ENCODE data around the gene TMEM63A. TPM values are rescaled to one million over a fixed set of nuclear protein-coding genes. Genes with fewer than 3 reads are reported as not detected.

The TMEM63A gene
- total and polyA plus RNA-seq, 2 experiments from 2014 or later: 19.3 to 37.0 TPM

GRCh38 chr1:225880222-225880588 lies 2.0 kb downstream of the TMEM63A start:
- H3K36me3 ChIP-seq: no peaks in the 10 kb centered on the region
- H3K4me3 ChIP-seq: no peak overlapping the region
- no peak overlapping the region for H3K27ac ChIP-seq
- TF ChIP-seq CTCF (IDR thresholded peaks at IDR 0.05; ENCODE audit: low read depth, low read length): no peak
- H3K27me3 ChIP-seq: no peaks in the 10 kb centered on the region
- H3K9me3 ChIP-seq (ENCODE audit: low read depth): no peaks in the 10 kb centered on the region
- H3K4me1 ChIP-seq (ENCODE audit: low read depth): no peaks in the 10 kb centered on the region
- no peak for DNase-seq (ENCODE audit: low read depth in 1 of 2, low spot score in 1 of 2)

GRCh38 chr1:225879521-225880221 lies 2.5 kb downstream of the TMEM63A start:
- no peaks in the 10 kb centered on the region for H3K36me3 ChIP-seq
- no peaks in the 10 kb centered on the region for H3K27me3 ChIP-seq
- H3K9me3 ChIP-seq (ENCODE audit: low read depth): no peaks in the 10 kb centered on the region
- no peak for DNase-seq (ENCODE audit: low read depth in 1 of 2, low spot score in 1 of 2)
- no peak overlapping the region for H3K4me3 ChIP-seq
- H3K4me1 ChIP-seq (ENCODE audit: low read depth): no peaks in the 10 kb centered on the region
- no peak for TF ChIP-seq CTCF (IDR thresholded peaks at IDR 0.05; ENCODE audit: low read depth, low read length)
- no peak overlapping the region for H3K27ac ChIP-seq

GRCh38 chr1:225878282-225878681 lies 3.9 kb downstream of the TMEM63A start:
- no peaks in the 10 kb centered on the region for H3K27me3 ChIP-seq
- DNase-seq (ENCODE audit: low read depth in 1 of 2, low spot score in 1 of 2): no peak
- no peak for TF ChIP-seq CTCF (IDR thresholded peaks at IDR 0.05; ENCODE audit: low read depth, low read length)
- no peak overlapping the region for H3K4me3 ChIP-seq
- H3K36me3 ChIP-seq: no peaks in the 10 kb centered on the region
- H3K4me1 ChIP-seq (ENCODE audit: low read depth): no peaks in the 10 kb centered on the region
- H3K9me3 ChIP-seq (ENCODE audit: low read depth): no peaks in the 10 kb centered on the region
- no peak overlapping the region for H3K27ac ChIP-seq

- no peaks in the 10 kb centered on the region for H3K4me1 ChIP-seq (ENCODE audit: low read depth)
- DNase-seq (ENCODE audit: low read depth in 1 of 2, low spot score in 1 of 2): peak; percentile 38 to 47
Measured at GRCh38 chr1:225877580-225877979, 4.6 kb downstream of the TMEM63A start.

GRCh38 chr1:225876900-225877510 lies 5.2 kb downstream of the TMEM63A start:
- Histone ChIP-seq H3K4me3 (no peak overlapping the region), H3K27me3 (no peaks in the 10 kb centered on the region), H3K27ac (no peak overlapping the region), H3K9me3 (ENCODE audit: low read depth) (no peaks in the 10 kb centered on the region), H3K4me1 (ENCODE audit: low read depth) (no peaks in the 10 kb centered on the region), H3K36me3 (no peaks in the 10 kb centered on the region)
- DNase-seq (ENCODE audit: low read depth in 1 of 2, low spot score in 1 of 2): no peak
- no peak for TF ChIP-seq CTCF (IDR thresholded peaks at IDR 0.05; ENCODE audit: low read depth, low read length)

More at GRCh38 chr1:225877580-225877979, 4.6 kb downstream of the TMEM63A start:
- Histone ChIP-seq H3K4me3 (no peak overlapping the region), H3K27me3 (no peaks in the 10 kb centered on the region), H3K27ac (no peak overlapping the region), H3K9me3 (ENCODE audit: low read depth) (no peaks in the 10 kb centered on the region), H3K36me3 (no peaks in the 10 kb centered on the region)
- TF ChIP-seq CTCF (IDR thresholded peaks at IDR 0.05; ENCODE audit: low read depth, low read length): peak; percentile 47

Measured in cardiac muscle cell (in vitro differentiated cells and primary cell).